ENCODE data around the gene ANKRD35. TPM values are rescaled to one million over a fixed set of nuclear protein-coding genes. Genes with fewer than 3 reads are reported as not detected.
"Not testable (repeated sequence)": the region's sequence is repeated elsewhere in the genome, so short reads cannot be mapped to it uniquely, and the experiment has no call there.

ANKRD35 gene
- polyA plus RNA-seq, 5 donors = 3.7 to 5.5 (median 4.3) TPM

DNA sequence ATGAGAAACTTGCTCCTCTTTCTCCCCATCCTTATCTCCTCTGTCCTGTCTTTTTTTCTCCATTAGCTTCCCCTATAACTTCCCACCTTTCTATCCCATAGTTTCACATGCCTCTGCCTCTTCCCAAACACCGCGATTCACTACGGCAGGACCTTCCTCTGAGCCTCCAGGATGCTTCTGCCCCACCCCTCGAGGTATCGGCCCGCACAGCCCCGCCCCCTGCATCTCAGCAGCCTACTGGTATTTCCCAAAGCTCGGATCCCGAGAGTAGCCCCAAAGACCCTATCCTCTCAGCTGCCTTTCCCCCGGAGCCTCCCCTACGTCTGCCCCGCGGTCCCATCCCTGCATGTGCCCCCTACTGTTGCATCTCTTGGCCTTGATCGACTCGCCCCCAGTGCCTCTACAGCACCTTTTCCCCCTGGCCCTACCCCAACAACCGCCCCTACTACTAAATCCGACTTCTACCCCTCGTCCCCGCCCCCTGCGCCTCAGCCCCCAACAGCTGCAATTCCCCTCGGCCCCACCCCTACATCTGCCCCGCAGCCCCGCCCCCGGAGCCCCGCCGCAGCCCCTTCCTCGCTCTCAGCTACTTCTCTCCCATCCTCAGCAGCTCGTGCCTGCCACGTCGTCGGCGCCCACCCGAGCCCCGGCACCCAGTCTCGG lies 27.3 kb downstream of the ANKRD35 start:
- no peak for DNase-seq

DNA sequence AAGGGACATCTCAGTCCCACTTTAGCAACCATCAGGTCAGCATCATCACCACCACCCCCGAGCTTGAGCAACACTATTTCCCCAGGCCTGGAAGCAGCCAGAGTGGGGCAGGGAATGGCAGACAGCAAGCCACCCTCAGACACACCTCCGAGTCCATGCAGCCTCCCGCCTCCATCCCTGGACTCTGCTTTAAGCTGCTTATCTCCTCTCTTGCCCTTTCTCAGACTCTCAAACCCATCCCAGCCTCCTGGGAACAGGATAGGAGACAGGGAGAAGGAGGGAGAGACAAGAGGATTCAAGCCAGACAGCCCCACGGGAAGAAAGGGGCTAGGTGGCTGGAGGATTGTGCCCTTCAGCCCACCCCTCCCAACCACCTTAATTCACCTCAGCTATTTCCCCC lies 28.5 kb downstream of the ANKRD35 start:
- DNase-seq = no peak

DNA sequence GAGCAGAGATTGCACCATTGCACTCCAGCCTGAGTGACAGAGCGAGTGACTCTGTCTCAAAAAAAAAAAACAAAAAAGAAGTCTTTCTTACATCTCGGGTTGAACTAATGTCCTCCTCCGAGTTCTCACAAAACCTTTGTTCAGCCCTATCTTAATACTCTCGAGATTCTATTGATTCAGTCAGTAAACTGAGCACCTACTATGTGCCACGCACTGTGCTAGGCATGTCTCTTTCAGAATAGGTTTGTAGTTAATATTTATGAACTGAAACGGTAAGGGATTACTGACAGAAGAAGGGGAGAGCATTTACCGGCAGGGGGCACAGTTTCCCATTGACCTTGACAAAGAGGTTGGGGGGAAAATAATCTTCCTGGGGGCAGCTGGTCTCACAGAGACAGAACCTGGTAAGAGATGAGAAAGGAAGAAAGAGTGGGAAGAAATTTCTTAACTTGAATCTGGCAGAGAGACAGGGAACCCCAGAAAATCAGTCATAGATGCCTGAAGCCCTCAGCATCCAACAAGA lies 30.2 kb downstream of the ANKRD35 start:
- DNase-seq = no peak

DNA sequence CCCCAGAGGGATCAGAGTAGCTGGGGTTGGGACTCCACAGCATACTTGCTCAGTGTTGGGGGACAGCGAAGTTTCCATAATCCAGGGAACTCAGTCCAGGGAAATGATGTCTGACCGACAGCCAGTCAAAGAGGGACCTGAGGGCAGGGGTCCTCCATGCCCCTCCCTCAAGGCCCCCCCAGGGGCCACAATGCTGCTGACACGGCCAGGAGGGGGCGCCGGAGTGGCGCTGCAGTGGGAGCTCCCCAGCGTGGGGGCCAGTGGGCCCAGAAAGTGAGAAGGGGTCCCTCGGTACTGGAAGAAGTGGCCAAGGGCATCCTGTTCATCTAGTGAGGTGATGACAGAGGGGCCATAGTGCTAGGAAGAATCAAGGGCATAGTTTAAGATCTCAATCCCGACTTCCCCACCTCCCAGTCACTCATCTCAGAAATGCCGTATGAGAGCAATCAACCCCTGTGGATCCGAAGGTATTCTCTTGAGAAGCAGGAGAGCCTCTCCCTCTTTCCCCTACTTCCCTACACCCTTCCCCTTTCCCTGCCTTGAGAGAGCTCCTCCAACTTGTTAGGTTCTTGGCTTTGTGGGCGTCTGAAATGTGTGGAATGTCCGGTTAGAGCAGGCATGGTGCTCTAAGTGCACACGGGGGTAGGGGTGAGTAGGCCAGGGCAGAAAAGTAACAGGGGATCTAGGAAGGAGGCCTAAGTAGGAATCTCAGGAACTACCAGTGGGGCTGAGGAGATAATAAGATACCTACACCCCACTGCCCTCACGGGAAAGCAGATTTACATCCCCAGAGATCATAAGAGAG lies 36.1 kb downstream of the ANKRD35 start:
- DNase-seq = no peak

DNA sequence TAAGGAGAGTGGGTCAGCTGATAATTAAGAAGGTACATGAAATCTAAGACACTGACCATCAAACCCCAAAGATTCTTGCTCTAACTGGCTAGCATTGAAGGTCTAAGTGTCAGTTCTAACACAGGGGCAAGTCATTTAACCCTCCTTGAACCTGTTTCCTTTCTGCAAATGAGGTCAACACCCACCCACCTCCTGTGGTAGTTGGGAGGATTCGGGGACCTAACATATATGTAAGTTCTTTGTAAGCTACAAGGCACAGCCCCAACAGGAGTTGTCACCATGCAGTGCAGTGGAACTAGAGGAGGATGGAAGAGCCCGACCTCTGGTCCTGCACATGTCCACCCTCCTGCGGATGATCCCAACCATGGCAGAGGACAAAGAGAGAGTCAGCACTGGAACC lies 37.8 kb downstream of the ANKRD35 start:
- DNase-seq = no peak

DNA sequence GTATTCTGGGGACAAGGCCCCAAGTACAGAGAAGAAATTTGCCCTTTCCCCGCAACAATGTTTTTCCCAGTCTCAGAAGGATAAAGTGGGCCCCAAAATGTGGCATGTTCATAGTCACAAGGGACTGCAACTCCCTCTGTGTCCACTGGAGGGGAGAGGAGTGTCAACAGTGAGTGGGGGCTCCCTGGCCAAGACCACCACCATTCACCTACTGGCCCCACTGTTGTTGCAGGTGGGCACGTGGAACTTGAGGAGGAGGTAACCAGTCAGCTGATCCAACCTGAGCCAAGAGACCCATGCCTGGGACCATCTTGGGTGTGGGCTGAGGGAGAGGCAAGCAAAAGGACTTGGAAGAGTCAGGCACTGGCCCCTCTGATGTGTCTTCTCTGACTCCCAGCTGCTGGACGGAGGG lies 39.5 kb downstream of the ANKRD35 start:
- DNase-seq = peak in 1 of 2 donors; percentile 41

DNA sequence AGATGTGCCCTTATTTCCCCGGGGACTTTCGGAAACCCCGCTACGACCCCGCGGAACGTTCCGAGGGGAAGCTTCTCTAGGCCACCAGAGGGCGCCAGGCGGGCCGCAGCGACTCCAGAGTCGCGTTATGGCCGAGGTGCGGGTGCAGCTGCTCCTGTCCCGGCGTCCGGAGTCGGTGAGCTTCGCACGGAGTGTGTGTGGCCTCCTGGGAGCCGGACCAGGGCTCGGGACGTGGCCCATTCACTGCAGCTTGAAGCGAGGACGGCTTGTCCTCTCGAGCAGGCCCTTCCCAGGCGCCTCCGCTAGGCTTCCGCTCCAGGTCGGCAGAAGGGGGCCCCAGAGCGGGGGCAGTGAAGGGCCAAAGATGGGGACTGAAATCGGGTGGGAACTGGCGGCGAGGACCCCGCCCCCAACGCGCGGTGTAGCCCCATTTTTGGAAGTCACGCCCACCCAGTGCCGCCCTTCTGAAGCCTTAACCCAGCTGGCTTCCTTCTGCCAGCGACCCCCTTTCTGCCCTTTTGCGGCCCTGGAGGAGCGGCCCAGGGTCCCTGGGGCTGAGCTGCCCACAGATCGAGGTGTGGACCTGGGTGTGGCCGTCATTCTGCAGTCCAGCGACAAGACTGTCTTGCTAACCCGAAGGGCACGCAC lies 40.0 kb downstream of the ANKRD35 start, which contains the start of gene NUDT17:
TSS of gene NUDT17 (plus strand) at position 117 of the 648 bp plus-strand sequence. CDS start at position 128, 11 bp downstream.
- peak; percentile 80 to 81 for DNase-seq

DNA sequence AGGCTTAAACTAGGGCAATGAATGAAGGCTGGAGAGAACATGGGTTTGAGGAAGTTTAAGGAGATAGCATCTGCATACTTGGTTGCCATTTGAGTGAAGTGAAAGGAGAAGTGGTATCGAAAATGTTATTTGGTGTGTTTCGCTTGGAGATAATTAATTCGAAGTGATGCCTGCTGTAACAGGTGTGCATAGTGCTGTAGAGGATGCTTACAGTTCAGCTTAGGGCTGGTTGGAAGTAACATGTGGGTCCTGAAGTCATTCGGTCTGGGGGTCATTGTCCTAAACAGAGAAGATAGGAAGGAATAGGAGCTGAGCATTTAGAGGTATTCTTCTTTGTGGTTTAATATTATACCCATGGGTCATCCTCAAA lies 40.5 kb downstream of the ANKRD35 start:
- no peak for DNase-seq

DNA sequence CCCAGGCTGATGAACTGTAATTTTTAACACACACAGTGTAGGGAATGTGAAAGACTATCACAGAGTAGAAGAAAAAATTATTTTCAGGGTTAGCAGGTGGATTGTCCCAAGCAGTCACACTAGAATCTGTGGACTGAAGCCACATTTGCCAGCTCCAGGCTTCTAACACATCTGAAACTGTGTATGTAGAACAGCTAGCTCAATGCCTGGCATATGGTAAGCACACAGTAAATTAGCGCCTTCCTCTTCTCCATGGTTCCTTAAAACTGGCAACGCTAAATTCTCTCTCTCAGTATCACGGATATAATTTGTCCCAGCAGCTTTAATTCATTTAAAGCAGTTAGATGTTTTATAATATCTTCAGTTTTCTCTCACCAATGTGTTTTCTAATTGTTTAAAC lies 42.6 kb downstream of the ANKRD35 start:
- no peak for DNase-seq

DNA sequence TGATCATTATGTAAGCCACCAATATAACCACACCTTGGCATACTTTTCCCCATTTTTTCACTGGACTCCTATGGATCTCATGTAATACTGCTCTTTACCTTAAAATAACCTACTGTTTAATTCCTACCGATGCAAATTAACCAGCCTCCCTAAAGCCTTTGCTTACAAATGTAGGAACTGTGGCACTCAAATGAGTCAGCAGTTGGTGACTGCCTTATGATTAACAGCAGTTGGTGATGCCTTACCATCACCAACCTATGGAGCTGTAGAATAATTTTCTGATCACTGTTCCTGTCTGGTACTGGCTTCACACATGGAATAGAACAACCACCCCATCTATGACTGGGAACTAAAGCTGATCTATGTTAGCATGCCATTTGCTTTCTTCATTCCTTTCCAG lies 48.0 kb downstream of the ANKRD35 start:
- DNase-seq = no peak

DNA sequence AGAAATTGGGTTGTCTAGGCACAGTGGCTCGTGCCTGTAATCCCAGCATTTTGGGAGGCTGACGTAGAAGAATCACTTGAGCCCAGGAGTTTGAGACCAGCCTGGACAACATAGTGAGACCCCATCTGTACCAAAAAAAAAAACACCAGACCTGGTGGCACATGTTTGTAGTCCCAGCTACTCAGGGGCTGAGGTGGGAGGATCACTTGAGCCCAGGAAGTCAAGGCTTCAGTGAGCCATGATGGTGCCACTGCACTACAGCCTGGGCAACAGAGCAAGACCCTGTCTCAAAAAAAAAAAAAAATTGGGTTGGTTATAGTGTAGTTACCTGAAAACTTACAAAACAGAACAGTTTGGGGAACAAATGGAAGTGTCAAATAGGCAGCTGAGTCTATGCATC lies 54.9 kb downstream of the ANKRD35 start:
- DNase-seq = not testable (repeated sequence)

DNA sequence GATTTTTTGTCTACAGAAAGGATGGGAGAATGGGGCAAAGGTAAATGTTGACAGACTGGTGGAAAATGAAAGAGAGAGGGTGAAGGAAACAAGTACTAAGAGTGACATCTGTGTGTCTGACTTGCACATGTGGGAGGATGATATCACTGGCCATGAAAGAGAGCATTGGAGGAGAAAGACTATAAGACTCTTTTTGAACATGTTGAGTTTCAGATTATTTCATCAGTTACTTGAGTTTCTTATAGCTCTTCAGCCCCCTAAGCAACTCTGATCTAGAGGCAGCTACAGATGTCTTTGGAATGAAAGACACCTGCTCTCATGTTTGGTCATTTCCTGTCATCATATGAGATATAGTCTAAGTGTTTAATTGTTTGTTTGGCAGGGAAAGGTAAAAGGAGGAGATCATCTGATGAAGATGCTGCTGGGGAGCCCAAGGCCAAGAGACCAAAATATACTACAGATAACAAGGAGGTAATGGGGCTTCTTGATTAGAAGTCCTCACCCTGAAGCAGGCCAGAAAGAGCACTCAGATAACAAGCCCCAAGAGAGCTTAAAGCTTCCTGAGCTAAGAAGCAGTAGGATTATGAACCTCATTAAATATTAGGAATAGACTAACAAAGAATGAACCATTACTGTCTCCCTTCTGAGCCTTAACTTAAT lies 57.2 kb downstream of the ANKRD35 start:
- DNase-seq = no peak

DNA sequence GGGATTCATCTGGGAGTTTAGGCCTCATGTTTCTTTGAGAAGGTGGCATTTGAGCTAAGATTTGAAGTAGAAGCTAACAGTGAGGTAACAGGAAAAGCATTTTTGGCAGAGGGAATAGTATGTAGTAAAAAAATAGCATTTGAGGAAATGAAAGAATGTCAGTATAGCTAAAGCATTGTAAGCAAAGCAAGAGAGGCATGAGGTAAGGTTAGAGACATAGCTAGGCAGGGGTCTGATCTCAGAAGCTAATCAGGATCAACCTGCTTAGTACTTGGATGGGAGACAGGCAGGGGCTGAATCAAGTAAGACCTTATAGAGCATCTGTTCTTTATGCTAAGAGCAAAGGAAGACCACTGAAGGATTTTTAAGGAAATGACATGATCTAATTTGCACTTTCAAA lies 57.7 kb downstream of the ANKRD35 start:
- no peak for DNase-seq

DNA sequence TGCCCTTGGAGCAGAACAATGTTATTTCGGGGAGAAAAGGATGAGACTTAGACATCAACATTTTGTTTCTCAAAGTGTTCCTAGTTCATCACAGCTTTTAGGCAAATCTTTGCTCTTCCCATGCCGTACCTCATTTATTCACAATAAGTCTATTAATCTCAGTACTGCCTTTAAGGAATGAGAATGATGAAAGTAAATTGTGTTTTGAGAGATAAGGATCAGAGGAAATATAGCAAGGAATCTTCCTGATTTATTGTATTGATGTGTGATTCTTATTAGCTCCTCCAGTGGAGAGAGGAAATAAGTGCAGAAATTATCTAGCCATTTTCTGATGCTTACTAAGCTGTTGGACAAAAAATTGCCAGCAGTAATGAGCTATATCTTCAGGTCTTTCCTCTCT lies 59.6 kb downstream of the ANKRD35 start:
- no peak for DNase-seq

DNA sequence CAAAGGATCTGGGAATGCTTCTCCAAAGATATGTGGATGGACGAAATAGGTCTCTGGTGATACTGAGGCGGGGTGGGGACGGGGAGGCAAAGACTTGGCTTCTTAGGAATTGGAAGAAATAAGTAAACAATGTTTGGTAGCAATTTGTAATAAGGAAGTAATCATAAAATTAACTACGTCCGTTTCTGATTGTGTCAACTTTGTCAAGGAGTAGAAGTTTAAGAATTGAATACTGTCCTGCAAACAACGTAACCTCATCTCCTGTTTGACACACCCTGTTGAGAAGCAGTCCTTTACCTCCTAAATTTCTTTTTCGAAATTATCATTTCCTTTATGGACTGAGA lies 61.2 kb downstream of the ANKRD35 start:
- DNase-seq = no peak

DNA sequence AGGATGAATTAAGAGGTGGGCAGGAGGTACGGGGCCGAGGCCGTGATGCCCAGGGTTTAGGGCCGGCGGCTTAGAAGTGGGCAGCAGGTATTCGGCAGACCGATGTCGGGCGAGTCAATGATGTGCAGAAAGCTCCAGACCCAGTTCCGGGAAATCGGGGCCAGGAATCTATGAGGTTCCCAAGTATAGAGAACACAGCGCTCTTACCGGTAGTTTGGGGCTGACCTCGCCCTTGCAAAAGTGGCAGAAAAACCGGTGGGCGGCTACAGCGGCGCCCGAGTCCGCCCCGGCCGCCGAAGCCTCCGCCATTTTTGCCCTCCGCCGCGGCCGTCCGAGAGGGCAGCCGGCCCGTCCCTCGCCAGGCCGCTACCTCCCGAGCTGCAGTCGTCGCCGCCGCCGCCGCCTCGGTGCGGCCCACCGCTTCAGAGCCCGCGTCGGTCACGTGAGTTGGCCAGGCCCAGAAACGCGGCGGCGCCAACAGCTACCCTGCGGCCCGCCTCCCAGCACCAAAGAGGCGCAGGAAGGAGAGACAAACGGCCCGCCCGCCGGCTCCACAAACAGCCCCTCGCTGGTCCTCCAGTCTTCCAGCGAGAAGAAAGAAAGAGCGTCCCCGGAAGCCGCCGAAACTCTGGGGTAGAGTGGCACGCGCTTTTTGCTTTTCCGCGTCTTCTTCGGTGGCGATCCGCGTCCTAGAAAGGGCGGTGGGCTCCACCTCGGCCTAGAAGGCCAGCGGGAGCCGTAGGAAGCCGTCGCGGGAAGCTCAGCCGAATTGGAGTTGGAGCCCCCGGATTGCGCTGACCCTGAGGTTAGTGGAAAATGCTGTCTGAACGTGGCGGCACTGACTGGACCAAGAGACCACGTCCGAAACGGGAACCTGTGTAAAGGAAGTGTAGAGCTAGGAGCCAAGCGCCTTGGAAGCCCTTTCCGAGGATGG lies 61.8 kb downstream of the ANKRD35 start, which contains the start of the genes POLR3C and RNF115:
TSS of gene POLR3C (plus strand) at position 636 of the 934 bp plus-strand sequence. CDS start 1,577 bp downstream, outside the sequence.
TSS of gene RNF115 (minus strand) at position 531 of the 934 bp plus-strand sequence. CDS start at position 309, 222 bp downstream.
- DNase-seq = peak; percentile 86 to 88

DNA sequence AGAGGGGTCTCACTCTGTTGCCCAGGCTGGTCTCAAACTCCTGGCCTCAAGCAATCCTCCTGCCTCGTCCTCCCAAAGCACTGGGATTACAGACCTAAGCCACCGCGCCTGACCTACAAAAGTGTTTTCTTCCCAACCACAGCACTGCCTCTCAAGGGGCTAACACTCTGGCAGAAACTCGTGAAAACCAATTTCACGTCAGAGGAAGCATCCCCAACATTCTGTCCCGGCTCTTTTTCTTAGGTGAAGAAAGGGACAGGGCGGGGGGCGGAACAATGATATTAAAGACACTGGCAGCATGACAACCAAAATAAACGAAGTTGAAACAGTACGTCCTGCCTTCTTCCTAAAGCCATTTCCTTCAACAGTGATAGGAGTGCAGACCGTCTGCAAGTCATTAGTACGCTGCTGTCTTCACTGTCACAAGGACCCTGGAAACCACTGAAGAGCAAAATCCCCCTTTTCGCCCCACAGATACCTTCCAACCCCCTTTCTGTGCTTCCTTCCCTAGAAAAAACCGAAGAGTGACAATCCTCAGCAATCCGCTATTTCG lies 62.8 kb downstream of the ANKRD35 start:
- DNase-seq = not testable (repeated sequence)

DNA sequence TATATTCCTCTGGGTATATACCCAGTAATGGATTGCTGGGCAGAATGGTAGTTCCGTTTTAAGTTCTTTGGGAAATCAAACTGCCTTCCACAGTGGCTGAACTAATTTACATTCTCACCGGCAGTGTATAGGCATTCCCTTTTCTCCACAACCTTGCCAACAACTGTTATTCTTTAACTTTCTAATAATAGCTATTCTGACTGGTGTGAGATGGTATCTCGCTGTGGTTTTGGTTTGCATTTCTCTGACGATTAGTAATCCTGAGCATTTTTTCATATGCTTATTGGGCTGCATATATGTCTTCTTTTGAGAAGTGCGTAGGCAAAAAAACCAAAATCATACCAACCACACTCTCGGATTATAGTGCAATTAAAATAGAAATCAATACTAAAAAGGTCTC lies 67.6 kb downstream of the ANKRD35 start:
- not testable (repeated sequence) for DNase-seq

Measured in right lung (tissue), 5 donors.